Tongue (tissue), 2 donors: ENCODE data around the gene KRTAP10-12. TPM values are rescaled to one million over a fixed set of nuclear protein-coding genes. Genes with fewer than 3 reads are reported as not detected.
"Not testable (repeated sequence)": the region's sequence is repeated elsewhere in the genome, so short reads cannot be mapped to it uniquely, and the experiment has no call there.

ENCODE experiments used
- DNase-seq: peaks from one replicate; pipeline ENCODE4 v3.0.0-alpha.2; 2015
- total RNA-seq: library from RNA; depleted of rRNA; stranded (reverse); fragments of >200 nt; gene quantifications from one replicate; pipeline ENCODE4 v1.2.3, GENCODE V29; 2014

Gene KRTAP10-12
- total RNA-seq, 1 donor from 2014 or later, result not detected

DNA sequence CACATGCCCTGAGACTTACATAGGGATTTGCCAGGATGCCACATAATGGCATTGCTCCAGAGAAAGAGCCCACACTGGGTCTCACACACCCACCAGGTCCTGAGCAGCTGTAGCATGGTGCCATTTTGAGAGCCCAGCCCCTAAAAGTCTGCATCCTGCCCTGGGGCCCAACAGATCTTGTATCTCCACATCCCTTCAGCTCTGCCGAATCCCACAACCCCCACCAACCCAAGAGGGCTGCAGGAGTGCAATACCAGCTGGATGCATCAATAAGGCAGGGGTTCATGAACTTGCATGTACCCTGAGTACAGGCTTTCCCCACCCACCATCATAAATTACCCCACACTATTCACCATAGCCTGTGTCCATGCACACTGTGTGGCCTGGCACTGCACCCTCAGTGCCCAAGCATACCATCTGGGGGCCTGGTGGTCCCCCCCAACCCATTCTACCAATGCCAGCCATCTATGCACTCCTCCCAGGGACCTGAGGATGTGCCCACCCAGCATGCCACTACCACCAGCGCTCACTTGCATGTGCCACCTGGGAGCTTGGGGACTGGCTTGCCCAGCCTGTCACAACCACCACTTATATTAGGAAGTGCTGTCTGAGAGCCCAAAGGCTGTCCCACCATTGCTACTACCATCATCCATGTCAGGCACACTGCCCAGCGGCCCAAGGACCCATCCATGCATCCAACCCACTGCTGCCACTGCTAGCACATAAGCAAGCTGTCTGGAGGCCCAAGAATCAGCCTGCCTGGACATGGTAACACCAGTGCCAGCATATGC lies 26.1 kb upstream of the KRTAP10-12 start:
- DNase-seq, result no peak

DNA sequence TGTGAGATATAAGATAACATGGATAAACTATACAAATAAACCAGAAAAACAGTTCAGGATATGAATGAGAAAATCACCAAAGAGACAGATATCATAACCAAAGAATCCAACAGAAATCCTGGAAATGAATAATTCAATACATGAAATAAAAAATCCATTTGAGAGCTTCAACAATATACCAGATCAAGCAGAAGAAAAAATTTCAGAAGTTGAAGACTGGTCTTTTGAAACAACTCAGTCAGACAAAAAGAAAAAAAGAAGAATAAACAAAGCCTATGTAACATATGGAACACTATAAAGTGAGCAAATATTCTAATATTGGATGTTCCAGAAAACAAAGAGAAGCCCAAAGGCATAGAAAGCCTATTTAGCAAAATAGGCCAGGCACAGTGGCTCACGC lies 25.1 kb upstream of the KRTAP10-12 start:
- DNase-seq, result no peak

DNA sequence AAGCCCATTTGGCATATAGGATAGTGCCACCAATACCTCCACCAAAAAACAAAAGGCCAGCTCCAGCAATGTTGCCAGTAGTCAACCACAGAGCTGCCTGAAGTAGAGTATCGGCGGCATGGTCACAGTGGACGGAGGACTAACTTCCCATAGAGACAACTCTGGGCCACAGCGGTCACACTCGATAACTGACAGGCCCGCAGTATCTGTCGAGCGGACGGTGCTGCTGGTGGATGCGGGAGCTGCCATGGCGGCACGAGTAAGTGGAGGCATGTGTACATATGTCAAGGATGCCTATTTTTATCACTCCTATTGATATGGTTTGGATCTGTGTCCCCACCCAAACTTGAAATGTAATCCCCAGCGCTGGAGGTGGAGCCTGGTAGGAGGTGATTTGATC lies 19.1 kb upstream of the KRTAP10-12 start:
- no peak for DNase-seq

DNA sequence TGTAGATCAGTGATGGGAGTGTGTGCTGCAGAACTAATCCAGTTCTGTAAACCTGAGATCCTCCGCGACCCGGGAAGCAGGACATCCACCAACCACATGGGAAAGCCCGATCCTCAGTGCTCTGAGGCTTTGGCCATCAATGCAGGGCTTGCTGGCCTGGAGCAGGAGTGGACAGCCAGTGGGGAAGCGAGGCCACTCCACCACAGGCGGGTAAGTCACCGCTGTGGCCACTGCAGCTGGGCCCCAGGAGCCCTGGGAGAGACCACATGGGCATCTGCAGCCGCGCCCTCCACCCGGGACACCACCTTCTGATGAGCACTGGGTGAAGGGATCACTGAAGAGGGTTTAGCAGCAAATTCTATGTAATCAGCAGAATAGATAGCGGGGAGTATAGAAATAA lies 15.8 kb upstream of the KRTAP10-12 start:
- DNase-seq, result no peak

DNA sequence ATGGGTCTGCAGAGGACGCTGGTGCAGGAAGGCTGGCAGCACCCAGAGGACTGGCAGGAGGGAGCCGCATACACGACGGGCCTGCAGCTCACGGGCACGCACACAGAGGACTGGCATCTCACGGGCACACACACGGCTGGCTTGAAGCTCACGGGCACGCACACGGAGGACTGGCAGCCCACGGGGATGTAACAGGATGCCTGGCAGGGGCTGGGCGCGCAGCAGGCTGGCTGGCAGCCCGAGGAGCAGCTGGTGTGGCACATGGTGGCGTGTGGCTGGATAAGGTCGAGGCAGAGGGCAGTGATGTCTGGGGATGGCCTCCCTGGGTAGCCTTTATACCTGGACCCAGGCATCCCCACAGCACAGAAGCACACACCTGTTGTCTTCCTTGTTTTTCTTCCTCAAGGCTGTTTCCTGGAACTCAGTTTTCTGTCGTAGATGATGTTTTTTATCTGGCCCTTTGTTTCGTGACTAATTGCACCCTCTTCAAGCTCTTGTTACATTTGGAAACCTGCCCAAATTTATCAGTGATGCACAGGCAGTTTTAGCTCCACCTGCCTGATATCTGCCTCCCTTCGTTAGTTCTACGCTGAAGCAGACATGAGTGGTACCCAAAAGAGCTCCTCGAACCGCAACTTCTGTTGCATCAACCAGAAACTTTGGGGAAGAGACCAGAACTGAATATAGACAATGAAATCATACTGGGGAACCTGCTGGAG lies 15.0 kb upstream of the KRTAP10-12 start, which contains the start of gene KRTAP12-1:
KRTAP12-1 (minus strand) TSS at position 303 of the 719 bp plus-strand sequence; CDS start at position 263, 40 bp downstream.
- peak; percentile 15 for DNase-seq

DNA sequence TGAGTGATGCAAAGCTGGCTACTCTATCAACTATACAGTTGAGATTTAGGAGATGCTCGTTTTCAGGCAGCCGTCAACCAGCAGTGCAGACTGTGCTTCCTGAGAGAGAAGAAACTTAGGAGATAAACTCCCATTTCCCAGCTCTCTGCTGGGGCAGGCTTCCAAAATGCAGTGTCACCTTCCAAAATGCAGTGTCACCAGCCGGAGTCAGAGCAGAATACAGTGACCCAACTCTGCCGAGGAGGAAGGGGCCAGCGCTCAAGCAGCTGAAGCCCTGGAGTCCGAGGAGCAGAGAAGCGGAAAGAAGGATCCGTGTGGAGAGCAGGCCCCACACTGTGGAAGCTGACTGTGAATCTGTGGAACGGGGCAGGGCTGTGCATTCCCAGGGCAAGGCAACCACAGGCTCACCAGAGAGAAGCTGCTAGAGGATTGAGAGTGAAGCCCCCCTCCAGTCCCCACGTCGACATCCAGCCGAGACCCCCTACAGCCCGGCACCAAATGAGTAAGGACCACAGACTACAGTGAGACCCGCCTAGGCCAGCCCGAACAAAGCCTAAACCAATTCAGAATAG lies 14.3 kb upstream of the KRTAP10-12 start:
- DNase-seq, result no peak

DNA sequence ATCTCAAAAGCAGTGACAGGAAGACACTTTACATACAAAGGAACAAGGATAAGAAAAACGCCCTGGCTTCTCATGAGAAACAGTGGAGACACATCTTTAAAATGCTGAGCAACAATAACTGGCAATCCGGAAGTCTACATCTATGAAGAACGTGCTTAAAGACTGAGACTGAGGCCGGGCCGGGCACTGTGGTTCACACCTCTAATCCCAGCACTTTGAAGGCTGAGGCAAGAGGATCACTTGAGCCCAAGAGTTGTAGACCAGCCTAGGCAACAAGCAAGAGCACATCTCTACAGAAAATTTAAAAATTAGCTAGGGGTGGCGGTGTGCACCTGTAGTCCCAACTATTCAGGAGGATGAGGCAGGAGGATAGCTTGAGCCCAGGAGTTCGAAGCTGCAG lies 12.9 kb upstream of the KRTAP10-12 start:
- no peak for DNase-seq

DNA sequence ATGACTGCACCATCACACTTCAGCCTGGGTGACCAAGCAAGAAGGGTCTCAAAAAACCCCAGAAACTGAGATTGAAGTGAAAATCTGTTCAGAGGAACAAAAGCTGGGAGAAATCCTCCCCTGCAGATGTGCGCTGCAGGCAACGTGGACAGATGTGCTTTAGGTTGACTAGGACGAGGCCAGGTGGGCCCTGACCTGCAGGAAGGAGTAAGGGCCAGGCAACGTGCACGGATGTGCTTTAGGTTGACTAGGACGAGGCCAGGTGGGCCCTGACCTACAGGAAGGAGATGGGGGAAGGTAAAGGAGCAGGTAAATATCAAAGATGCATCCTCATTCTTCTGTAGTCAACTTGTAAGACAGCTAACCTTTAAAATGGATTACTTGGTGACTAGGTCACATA lies 12.5 kb upstream of the KRTAP10-12 start:
- DNase-seq, result no peak

DNA sequence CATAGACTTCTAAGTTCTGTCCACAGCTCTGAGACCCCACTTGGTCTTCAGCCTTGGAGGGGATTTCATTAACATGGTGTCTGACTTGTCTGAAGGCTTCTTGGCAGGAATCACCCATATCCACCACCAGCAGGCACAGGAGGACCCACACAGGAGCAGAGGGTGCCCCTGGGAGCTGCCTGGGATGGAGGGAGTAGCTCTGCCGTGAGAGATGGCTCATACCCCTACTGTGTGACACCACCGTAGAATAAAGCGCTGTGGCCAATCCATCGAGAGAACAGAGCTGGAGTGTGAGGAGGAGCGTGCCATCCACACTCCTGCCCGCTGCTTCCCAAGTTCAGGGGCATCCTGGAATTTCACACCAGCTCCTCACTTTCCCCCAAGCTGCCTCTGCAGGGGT lies 11.9 kb upstream of the KRTAP10-12 start:
- DNase-seq, result not testable (repeated sequence)

DNA sequence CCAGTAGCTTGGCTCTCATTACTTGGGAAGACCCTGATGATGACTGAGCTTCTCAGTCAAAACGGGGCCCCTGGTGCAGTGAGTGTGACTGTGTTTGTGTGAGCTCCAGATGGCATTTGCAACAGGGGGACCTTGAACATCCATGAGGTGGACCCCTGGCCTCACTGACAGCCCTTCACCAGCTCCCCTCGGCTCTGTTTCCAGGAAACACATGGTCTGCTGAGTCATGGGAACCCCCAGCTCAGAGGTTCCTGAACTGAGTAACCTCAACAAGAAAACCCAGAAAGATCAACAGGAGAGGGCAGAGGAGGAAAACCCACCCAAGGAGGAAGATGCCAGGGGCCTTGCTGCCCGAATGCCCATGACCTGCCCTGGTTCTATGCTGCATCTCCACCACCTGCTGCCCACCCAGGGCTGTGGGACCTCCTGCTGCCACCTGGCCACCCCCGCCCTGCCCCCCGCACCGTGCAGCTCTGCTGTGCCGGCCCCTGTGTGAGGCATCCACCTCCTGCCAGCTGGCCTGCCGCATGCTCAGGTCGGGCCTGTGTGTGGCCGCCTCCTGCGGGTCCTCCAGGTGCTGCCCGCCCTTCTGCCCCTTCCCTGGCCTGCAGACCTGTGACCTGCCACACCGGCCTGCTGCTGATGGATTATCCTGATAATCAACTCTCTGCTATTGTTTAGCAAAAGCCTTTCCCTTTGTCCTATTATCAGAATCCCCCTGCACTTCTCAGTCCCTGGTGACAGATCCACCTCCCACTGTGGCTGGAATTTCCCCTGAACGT lies 10.8 kb upstream of the KRTAP10-12 start:
- no peak for DNase-seq

DNA sequence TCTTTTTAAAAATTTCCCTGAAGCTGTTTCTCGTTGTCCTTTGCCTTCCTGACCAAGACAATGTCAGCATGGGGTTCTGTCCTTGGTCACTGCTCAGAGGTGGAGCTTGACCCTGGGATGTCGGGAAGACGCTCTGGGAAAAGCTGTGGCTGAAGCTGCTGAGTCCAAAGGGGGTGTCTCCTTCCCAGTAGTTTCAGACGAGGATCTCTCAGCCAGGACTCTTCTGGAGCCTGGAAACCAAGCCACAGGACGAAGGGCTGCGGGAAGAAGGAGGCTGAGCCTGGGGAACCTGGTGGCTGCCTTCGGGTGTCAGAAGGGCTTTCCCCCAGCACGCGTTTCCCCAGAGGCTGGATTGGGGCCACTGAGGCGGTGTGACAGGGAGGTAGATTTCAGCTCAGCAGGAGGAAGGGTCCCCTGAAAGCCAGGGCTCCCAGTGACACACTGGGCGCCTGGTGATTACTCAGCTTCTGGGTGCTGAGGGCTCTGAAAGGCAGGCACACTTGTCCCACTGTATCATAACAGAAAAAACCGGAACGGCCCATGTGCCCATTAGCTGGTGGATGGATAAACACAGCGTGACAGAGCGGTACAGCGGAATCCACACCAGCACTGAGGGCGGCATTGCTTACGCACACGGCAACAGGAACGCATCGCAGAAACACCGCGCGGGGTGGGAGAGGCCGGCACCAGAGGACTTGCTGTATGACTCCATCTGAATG lies 10.0 kb upstream of the KRTAP10-12 start:
- peak; percentile 16 for DNase-seq

DNA sequence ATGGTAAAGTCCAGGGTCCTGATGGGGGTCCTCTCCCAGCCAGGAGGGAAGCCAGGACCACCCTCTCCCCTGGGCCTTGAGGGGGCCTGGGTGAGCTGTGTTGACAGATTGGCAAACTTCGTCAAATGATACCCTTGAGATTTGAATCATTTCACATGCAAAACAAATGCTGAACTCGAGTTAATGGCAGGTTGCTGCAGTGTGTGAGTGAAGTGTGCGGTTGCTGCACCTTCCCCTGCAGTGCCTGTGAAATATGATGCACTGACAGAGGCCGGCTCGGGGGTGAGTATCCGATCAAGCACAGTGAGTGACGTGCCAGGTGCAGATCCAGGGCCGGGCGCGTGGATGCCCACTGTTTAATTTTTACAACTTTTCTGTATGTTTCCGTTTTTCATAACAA lies 9.3 kb upstream of the KRTAP10-12 start:
- peak; percentile 59 for DNase-seq

DNA sequence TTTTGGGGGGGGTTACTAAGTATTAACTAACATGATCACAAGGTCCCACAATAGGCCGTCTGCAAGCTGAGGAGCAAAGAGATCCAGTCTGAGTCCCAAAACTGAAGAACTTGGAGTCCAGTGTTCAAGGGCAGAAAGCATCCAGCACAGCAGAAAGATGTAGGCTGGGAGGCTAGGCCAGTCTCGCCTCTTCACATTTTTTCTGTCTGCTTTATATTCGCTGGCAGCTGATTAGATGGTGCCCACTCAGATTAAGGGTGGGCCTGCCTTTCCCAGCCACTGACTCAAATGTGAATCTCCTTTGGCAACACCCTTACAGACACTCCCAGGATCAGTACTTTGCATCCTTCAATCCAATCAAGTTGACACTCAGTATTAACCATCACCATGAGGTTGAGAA lies 7.2 kb upstream of the KRTAP10-12 start:
- DNase-seq, result not testable (repeated sequence)

DNA sequence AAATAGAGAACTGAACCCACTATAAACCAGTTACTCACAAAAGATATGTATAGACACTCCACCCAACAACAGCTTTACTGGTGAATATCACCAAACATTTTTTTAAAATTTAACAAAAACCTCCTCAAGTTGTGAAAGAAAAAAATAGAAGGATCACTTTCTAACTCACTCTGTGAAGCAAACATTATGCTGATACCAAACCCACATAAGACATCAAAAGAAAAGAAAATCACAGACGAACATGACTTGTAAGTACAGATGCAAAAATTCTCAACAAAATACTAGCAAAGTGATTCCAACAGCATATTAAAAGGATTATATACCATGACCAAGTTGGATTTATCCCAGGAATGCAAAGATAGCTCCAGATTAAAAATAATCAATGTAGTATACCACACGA lies 5.3 kb upstream of the KRTAP10-12 start:
- DNase-seq, result no peak

DNA sequence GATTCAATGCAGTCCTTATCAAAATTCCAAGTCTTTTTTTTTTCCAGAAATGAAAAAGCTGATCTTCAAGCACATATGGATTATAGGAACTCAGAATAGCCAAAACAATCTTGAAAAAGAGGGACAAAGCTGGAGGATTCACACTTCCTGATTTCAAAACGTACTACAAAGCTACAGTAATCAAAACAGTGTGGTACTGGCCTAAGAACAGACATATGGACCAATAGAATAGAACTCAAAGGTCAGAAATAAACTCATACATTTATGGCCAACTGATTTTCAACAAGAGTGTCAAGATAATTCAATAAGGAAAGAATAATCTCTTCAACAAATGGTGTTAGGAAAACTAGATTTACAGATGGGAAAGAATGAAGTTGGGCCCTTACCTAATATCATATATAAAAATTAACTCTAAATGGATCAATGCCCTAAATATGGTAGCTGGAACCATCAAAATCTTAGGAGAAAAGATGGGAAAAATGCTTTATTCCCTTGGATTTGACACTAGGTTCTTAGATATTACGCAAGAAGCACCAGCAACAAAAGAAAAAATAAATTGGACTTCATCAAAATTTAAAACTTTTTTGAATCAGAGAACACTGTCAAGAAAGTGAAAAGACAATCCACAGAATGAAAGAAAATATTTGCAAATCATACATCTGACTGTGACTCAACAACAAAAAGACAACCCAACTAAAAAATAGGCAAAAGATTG lies 4.0 kb upstream of the KRTAP10-12 start:
- DNase-seq, result no peak

DNA sequence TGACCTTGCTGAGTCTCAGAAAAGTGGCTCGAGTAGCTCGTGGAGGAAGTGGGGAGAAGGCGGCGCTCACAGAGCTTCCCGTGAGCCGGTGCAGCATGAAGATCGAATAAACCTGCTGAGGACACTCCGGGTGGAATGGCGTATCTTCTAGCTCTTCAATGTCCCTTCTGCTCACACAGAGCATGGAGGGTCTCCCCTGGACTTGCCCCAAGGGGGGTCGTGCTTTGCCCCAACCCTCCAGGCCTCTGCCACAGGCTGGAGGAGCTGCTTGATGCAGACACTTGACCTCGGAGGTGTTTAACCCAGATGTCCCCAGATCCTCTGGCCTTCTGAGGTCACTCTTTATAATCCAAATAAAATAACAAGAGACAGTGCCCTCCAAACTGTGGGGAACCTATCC lies 2.2 kb upstream of the KRTAP10-12 start:
- no peak for DNase-seq

DNA sequence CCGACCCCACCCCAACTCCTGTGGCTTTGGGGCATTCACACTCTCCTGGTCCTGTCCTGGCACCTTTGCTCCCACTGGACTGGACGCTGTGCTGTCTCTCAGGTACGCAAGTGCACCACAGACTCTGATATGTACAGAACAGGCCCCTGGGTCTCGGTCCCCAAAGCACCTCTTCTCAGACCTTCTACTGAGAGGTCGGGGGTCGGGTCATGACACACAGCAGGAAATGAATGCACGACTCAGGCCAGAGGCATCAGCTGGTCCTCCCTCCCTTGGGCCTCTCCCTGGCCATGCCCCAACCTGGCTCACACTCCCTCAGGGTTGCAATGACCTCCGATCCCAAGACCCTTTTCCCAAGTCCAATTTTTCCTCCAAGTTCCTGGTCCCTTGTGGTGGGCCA lies 1.8 kb upstream of the KRTAP10-12 start:
- DNase-seq, result no peak

DNA sequence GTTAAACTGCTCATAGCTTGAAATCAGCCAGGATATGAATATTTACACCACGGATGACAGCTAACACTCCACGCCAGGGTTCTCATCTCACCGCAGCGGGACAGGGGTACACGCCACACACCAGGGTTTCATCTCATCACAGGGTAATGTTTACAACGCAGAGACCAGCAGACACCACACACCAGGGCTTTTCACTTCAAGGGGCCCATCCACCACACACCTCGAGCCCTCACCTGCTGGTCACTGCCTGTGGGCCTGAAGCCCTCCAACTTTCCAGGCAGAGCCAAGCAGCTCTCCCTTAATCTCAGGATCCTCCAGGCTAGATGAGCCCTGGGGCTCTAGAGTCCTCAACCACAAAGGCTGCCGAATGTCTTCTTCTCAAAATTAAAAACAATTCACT lies 1.3 kb upstream of the KRTAP10-12 start:
- DNase-seq, result no peak

DNA sequence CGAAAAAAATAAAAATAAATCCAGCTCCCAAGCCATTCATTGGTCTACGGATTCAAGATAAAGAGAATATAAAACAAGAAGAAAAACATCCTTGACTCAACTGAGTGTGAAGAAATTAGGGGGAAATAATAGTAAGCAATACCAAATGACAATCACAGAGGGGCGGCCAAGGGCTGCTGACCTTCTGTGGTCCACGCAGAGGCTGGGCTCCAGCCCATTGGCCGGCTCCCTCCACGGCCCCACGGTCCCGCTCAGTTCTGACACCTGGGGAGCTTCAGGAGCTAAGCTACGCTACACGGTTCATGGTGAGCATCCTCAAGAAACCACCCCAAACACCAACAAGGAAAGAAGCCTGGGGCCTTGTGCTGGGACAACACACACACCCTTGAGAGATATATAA lies 400 bp upstream of the KRTAP10-12 start:
- DNase-seq, result no peak

DNA sequence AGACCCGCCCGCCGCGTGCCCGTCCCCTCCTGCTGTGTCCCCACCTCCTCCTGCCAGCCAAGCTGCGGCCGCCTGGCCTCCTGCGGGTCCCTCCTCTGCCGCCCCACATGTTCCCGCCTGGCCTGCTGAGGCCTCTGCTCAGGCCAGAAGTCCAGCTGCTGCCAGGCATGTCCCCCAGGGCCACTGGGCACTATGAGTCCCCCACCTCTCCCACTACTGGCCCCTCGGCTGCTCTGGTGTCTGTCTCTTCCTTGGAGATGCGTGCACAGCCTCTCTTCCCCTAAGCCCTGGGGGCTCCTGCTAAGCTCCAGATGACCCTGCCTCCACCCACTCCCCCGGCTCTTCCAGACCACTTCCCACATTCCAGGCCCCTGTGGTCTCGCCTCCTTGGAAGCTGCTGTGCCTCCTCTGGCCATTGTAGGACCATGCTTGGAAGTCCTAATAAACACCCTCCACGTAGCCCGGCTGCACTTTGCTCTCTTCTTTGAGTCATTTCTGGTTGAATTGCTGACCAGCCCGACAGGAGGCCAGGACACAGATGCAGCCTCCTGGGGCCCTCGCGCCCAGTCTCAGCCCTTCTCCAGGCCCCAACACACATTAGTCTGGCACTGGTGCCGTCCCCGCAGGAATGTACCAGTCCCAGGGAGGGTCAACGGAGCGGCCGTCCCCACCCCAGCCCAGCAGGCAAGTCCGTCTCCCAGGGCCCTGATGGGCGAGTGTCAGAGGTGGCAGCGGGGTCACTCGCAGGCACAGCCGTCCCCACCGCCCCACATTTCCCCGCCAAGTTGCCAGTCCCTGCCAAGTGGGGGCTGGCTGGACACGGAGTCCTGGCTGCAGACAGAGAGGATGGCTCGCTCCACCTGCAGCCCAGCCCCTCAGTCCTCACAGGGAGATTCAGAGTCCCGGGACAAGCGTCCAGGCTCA lies 1.1 kb downstream of the KRTAP10-12 start:
- no peak for DNase-seq
